Stimulated activated CD4-positive, alpha-beta T cell treated with anti-CD3 and anti-CD28 coated beads, Interleukin-1b, Interleukin-23, amount 100 ng/mL, for 48 hours (primary cell): ENCODE measurements around the gene PITX1.

Experiments
- DNase-seq: peaks from one replicate; pipeline ENCODE4 v3.0.0-alpha.2; 2020

The PITX1 gene

GRCh38 chr5:135040333-135041144, 6.5 kb upstream of the PITX1 start:
- no peak for DNase-seq

DNA sequence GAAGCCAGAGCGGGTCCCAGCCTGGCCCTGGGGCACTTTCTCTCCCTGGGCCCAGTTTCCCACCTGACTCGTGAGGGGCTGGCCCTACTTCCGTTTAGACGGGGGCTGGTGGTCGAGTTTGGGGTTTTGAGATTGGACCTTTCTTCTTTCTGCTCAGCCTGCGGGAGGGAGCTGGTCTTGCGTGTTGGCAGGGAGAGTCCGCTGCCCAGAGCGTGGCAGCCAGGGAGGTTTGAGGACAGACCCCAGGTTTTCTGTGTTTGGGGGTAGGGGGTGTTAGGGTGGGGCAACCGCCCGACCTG, 6.0 kb upstream of the PITX1 start:
- no peak for DNase-seq

DNA sequence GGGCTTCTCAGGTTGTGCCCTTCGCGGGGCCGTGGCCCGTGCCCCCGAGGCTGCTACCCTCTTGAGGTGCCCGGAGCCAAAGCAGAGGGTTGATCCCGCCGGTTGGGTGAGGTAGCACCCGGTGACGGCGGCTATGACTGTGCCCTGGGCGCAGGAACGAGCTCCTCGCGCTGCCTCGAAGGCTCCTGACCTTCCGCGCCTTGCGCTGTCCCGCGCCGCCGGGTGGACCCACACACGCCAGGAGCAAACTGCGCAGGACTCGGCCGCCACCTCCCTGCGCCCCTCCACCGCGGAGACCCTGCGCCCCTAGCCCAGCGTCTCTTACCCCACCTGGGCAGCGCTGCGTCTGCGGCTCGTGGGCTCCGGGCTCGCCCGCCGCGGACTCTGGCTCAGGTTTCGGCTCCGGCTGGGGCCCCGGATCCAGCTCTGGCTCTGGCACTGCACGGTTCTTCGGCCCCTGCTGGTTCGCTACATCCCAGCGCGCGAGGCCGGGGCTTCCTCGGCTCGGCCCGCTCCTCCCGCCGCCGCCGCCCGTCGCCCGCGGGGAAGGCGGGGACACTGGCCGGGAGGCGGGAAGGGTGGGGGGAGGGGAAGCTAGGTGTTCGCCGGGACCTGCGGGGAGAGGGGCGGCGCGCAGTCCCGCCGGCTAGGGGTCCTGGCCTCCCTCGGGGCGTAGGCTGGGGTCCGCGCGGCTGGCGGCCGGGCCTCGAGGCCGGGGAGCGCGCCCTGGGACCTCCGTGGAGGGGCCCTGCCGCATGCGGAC, 5.4 kb upstream of the PITX1 start:
- DNase-seq = no peak

DNA sequence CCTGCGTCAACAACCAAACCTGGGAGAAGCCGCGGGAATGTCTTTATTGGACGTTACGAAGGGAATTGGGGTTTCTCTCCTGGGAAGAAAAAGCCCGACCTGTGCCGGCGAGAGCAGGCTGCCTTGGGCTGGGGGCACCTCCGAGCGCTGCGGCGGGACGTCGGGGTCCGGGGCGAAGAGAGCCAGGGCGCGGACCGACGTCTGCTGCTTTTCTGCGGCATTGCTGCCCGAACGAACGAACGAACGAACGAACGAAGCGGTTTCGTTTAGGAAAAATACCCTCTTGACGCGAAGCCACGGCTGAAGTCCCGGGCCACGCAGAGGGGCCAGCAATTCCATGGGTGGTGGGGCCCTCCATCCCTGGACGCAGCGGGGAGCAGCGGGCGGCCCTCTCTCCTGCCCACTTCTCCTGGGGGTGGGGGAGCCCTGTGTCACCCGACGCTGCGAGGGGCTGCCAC, 4.8 kb upstream of the PITX1 start:
- DNase-seq = no peak

GRCh38 chr5:135038205-135038812, 4.3 kb upstream of the PITX1 start:
- no peak for DNase-seq

- DNase-seq = no peak
Measured at GRCh38 chr5:135037519-135038204, 3.6 kb upstream of the PITX1 start.

DNA sequence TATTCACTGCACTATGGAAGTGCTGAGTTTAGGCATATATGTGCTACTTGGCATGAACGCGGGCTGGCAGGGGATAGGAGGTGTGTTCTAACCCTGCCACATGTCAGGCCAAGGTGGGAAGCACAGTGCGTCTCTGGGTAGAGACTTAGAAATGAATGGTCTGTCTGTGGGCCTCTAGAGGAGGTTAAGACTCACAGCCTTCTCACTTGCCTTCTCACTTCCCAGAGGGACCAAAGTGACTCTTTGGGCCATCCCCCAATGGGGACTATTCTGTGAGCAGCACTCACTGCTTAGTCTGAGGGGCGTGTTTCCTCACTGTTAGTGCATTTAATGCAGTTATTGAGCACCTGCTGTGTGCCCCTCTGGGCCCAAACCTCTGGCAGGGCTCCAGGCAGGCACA, 2.4 kb upstream of the PITX1 start:
- no peak for DNase-seq

DNA sequence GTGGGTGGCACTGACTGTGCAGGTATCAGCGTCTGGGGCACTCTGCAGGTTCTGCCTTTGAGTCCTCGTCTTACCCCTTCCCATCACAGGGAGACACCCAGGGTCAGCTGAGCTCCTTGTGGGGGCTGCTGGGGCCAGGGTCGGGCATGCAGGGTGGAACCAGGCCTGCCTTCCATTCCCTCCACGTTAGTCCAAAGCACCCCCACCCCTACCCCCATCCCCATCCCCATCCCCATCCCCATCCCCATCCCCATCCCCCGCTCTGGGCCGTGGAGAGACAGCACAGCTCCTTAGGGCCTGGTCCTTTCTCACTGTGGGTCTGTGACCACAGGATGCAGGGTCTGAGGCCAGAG, 1.6 kb upstream of the PITX1 start:
- DNase-seq = no peak

GRCh38 chr5:135034963-135035677, 1.1 kb upstream of the PITX1 start:
- no peak for DNase-seq

DNA sequence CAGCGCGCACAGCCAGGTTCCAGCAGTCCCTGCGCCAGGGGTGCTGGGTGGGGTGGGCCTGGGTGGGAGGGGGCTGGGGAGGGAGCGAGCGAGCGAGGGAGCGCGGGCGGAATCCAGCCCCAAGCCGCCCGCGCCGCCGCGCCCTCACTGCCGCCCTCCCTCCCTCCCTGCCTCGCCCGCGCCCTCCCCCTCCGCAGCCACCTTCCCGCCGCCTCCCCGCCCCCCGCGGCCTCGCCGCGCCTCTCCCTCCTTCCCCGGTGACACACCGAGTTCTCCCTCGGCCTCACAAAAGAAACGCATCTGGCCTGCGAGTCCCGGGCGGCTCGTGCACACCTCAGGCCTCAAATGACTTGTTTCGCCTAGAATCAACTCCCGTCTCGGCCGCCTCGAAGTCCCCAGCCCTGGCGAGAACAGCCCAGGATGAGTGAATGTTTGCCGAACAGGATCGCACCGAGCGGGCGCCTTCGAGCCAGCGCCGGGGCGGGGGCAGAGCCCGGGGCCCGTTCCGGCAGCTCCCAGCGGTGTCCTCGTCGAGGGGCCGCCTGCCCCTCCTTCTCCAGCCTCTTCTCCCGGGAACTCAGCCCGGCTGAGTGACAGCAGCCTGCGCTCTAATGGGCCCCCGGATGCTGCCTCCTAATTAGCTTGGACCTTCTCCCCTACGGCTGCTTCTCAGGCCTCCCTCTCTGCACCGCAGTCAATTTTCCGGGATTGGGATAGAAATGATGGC, 371 bp upstream of the PITX1 start:
- DNase-seq = peak; percentile 27

GRCh38 chr5:135032999-135033861, 798 bp downstream of the PITX1 start:
- no peak for DNase-seq

DNA sequence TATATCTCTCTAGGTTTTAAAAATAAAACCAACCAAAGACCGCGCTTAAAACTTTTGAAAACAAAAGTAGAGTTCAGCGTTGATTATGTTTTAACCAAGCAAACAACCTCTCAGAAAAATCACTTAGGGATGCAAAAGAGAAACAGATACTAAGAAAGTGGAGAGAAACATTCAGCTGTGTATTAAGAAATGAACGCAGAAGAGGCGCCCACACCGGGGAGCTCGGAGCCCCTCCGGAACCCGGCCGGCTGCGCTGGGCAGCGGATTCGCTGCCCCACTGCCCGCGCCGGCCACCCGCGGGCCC, 1.4 kb downstream of the PITX1 start:
- DNase-seq = no peak

DNA sequence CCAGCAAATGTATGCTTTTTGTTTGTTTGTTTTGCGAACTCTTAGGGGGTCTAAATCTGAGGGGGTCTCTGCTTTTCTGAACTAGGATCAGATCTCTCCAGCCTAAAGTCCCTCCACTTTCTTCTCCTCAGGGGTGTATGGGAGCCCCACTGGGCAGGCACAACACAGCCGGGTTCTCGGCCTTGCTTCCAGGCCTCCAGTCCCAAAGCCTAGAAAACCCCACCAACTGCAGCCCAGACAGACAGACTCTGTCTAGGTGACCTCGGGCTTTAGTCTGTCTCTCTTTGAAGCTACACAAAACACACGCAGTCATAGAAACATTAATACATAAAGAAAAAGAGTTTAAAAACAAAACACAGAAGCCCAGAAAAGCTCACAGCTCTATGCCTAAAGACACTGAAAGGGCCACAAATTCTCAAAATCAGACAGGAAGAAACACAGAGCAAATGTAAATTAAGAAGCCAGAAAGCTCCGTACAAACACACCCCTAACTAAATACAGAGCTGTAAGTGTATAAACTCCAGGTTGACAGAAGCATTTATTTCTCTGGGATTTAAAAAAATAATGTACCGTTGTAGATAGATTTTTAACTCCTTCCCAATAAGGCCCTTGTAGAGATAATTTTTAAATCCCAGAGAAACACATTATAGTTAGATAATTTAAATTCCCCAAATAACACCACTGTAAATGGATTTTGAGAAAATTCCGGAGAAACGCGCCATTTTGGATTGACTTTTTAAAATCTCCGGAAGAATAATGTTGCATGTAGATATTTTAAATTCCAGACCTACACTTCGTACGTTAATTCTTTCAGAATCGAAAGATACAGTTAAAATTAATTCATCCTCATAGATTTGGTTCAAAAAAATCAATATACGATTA, 2.0 kb downstream of the PITX1 start:
- DNase-seq = no peak

DNA sequence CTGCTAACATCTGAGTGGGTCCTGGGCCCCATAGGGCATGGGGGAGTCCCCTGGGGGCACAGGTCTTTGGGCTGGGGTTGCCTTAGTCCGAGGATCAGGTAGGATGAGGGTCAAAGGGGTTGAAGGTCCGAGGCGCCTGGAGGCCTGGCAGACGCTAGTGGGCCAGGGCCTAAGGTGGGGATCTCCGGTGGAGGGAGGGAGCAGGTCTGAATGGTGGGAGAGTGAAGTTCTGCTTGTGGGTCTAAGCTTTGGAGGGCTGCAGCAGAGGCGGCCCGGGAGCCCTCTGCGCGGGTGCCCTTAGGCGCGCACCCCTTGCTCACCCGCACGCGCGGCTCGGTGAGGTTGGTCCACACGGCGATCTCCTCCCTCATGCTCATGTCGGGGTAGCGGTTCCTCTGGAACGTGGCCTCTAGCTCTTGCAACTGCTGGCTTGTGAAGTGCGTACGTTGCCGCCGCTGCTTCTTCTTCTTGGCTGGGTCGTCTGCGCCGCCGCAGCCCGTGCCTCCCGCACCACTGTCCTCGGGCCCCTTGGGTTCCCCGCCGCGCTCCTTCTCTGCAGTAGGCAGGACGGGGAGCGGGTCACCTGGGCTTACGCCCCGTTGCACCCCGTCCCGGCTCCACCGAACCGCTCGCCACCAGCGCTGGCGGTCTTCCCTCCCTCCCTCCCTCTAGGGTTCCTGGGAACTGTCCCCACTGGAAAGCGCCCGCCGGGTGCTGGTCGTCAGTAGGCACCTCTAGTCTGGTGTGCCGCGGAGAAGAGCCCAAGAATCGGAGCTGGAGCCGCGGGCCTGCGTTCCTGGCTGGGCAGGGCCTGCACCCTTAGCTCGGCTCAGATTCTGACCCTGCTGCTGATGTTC, 2.8 kb downstream of the PITX1 start:
- DNase-seq = peak; percentile 31

- DNase-seq = no peak
Measured at GRCh38 chr5:135030123-135030955, 3.7 kb downstream of the PITX1 start.

GRCh38 chr5:135029477-135030122, 4.4 kb downstream of the PITX1 start:
- DNase-seq = no peak

GRCh38 chr5:135028791-135029476, 5.1 kb downstream of the PITX1 start:
- no peak for DNase-seq
